ENCODE data around the gene TRAF7.
"Not testable (repeated sequence)": the region's sequence is repeated elsewhere in the genome, so short reads cannot be mapped to it uniquely, and the experiment has no call there.

DNA sequence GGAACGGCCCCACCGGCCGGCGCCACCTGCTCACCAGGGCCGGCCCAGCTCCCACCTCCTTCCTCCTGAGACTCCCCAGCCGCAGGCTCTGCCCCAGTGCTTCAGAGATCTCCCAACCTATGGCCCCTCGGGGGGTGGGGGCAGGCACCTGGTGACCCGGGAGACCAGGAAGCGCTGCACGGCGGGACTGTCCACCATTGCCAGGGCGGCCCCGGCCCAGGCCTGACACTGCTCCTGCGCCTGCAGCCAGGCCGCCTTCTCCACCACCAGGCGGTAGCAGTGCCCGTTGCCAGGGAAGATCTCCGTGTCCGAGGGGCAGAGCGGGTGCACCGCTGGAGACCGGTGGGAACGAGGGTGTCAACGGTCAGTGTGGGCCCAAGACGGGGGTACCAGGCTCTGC lies 38.2 kb upstream of the TRAF7 start:
- not testable (repeated sequence) for TF ChIP-seq ZFX (IDR thresholded peaks at IDR 0.05)
- TF ChIP-seq, protein P1, sequence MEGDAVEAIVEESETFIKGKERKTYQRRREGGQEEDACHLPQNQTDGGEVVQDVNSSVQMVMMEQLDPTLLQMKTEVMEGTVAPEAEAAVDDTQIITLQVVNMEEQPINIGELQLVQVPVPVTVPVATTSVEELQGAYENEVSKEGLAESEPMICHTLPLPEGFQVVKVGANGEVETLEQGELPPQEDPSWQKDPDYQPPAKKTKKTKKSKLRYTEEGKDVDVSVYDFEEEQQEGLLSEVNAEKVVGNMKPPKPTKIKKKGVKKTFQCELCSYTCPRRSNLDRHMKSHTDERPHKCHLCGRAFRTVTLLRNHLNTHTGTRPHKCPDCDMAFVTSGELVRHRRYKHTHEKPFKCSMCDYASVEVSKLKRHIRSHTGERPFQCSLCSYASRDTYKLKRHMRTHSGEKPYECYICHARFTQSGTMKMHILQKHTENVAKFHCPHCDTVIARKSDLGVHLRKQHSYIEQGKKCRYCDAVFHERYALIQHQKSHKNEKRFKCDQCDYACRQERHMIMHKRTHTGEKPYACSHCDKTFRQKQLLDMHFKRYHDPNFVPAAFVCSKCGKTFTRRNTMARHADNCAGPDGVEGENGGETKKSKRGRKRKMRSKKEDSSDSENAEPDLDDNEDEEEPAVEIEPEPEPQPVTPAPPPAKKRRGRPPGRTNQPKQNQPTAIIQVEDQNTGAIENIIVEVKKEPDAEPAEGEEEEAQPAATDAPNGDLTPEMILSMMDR (conservative IDR thresholded peaks at IDR 0.05) = not testable (repeated sequence)
